ENCODE results near the gene RCAN2.

RCAN2 gene

DNA sequence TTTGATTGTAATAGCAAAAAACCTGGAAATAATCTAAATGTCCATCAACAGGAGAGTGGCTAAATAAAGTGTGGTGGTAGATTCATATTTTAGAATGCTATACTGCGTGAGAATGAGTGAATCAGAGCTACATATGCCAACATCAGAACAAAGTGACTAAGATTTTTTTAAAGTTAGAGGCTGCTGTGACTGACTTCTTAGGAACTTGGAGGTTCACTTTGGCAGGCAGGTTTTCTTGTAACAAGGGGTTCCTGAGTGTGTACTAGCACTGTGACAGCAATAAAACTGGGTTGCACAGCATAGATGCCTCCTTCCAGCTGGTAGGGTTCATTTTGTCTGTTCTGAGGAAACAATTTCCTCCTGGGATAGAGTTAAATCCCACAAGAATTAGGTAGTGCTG is 245.2 kb downstream of the RCAN2 start:
- H3K4me3 Mint-ChIP-seq, result no peak overlapping the region
- no peaks in the 10 kb centered on the region for H3K9me3 Mint-ChIP-seq (ENCODE audit: low read depth)
- H3K4me1 Mint-ChIP-seq (ENCODE audit: low read depth), result no peaks in the 10 kb centered on the region
- no peak overlapping the region for H3K27ac Mint-ChIP-seq
- peaks cover 5% of the 10 kb centered on the region for H3K27me3 Mint-ChIP-seq
- no peaks in the 10 kb centered on the region for H3K36me3 Mint-ChIP-seq

GRCh38 chr6:46244670-46245069 is 246.6 kb downstream of the RCAN2 start:
- Mint-ChIP-seq H3K36me3 (no peaks in the 10 kb centered on the region), H3K27me3 (peaks cover 4% of the 10 kb centered on the region), H3K4me3 (no peak overlapping the region), H3K9me3 (ENCODE audit: low read depth) (no peaks in the 10 kb centered on the region), H3K4me1 (ENCODE audit: low read depth) (no peaks in the 10 kb centered on the region), H3K27ac (no peak overlapping the region)

GRCh38 chr6:46243754-46244153 is 247.5 kb downstream of the RCAN2 start:
- Mint-ChIP-seq H3K36me3 (no peaks in the 10 kb centered on the region), H3K27me3 (peaks cover 6% of the 10 kb centered on the region), H3K27ac (no peak overlapping the region), H3K9me3 (ENCODE audit: low read depth) (no peaks in the 10 kb centered on the region), H3K4me1 (ENCODE audit: low read depth) (no peaks in the 10 kb centered on the region), H3K4me3 (no peak overlapping the region)

- no peak overlapping the region for H3K27ac Mint-ChIP-seq
- H3K9me3 Mint-ChIP-seq (ENCODE audit: low read depth), result no peaks in the 10 kb centered on the region
- H3K36me3 Mint-ChIP-seq, result no peaks in the 10 kb centered on the region
- H3K4me1 Mint-ChIP-seq (ENCODE audit: low read depth), result no peaks in the 10 kb centered on the region
- peaks cover 6% of the 10 kb centered on the region for H3K27me3 Mint-ChIP-seq
- H3K4me3 Mint-ChIP-seq, result no peak overlapping the region
Measured at GRCh38 chr6:46242921-46243320, 248.3 kb downstream of the RCAN2 start.

- no peaks in the 10 kb centered on the region for H3K36me3 Mint-ChIP-seq
- H3K27me3 Mint-ChIP-seq, result peaks cover 6% of the 10 kb centered on the region
- H3K4me3 Mint-ChIP-seq, result no peak overlapping the region
- no peak overlapping the region for H3K27ac Mint-ChIP-seq
- no peaks in the 10 kb centered on the region for H3K4me1 Mint-ChIP-seq (ENCODE audit: low read depth)
- no peaks in the 10 kb centered on the region for H3K9me3 Mint-ChIP-seq (ENCODE audit: low read depth)
Measured at GRCh38 chr6:46240866-46241565, 250.2 kb downstream of the RCAN2 start.

GRCh38 chr6:46236752-46237151 is 254.5 kb downstream of the RCAN2 start:
- Mint-ChIP-seq H3K27ac (no peak overlapping the region), H3K9me3 (ENCODE audit: low read depth) (no peaks in the 10 kb centered on the region), H3K36me3 (no peaks in the 10 kb centered on the region), H3K4me1 (ENCODE audit: low read depth) (no peaks in the 10 kb centered on the region), H3K4me3 (no peak overlapping the region), H3K27me3 (peaks cover 11% of the 10 kb centered on the region)

- Mint-ChIP-seq H3K36me3 (peaks cover 2% of the 10 kb centered on the region), H3K9me3 (ENCODE audit: low read depth) (no peaks in the 10 kb centered on the region), H3K27ac (no peak overlapping the region), H3K4me1 (ENCODE audit: low read depth) (no peaks in the 10 kb centered on the region), H3K4me3 (no peak overlapping the region), H3K27me3 (peaks cover 17% of the 10 kb centered on the region)
Measured at GRCh38 chr6:46235242-46235641, 256.0 kb downstream of the RCAN2 start.

GRCh38 chr6:46234700-46235099 is 256.5 kb downstream of the RCAN2 start:
- Mint-ChIP-seq H3K4me1 (ENCODE audit: low read depth) (no peaks in the 10 kb centered on the region), H3K36me3 (peaks cover 2% of the 10 kb centered on the region), H3K9me3 (ENCODE audit: low read depth) (no peaks in the 10 kb centered on the region), H3K27ac (no peak overlapping the region), H3K27me3 (peaks cover 16% of the 10 kb centered on the region), H3K4me3 (no peak overlapping the region)

GRCh38 chr6:46234156-46234556 is 257.1 kb downstream of the RCAN2 start:
- Mint-ChIP-seq H3K36me3 (peaks cover 2% of the 10 kb centered on the region), H3K4me3 (no peak overlapping the region), H3K9me3 (ENCODE audit: low read depth) (no peaks in the 10 kb centered on the region), H3K4me1 (ENCODE audit: low read depth) (no peaks in the 10 kb centered on the region), H3K27me3 (peaks cover 12% of the 10 kb centered on the region), H3K27ac (no peak overlapping the region)

DNA sequence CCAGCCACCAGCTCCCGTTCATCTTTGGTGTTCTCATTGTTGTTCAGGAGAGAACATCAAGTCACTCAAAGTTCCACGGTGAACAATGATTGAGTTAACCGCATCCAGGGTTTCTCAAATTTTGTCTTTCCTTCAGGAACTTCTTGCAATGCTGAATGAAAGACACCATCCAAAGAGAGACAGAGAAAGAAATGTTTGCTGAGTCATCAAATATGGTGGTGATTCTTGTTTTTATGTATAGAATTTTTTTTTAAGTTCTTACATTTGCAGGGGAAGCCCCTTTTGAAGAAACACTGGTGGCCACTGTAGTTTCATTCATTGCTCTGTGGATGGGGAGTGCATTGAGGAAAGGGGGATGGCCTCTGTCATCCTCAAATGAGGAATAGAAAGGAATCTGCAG is 258.1 kb downstream of the RCAN2 start:
- no peak overlapping the region for H3K27ac Mint-ChIP-seq
- H3K4me3 Mint-ChIP-seq, result no peak overlapping the region
- H3K36me3 Mint-ChIP-seq, result peaks cover 2% of the 10 kb centered on the region
- no peaks in the 10 kb centered on the region for H3K4me1 Mint-ChIP-seq (ENCODE audit: low read depth)
- no peaks in the 10 kb centered on the region for H3K9me3 Mint-ChIP-seq (ENCODE audit: low read depth)
- H3K27me3 Mint-ChIP-seq, result peaks cover 12% of the 10 kb centered on the region

DNA sequence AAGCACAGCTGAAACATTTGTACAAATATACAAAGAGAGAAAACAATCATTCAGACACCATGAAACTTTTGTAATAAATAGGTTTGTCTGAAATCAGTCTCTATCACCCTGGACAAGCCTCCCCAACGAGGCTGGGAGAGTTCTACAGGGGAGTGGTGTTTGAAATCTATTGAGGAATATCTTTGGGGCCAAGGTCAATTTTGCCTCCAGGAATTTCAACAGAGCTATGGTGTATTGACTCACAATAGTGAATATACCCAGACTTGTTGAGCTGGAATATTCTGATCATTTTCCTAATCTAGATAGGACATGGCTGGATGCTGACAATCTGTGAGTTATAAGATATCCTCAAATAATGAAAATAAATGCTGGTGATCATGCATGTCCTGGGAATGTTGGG is 269.0 kb downstream of the RCAN2 start:
- H3K9me3 Mint-ChIP-seq (ENCODE audit: low read depth), result no peaks in the 10 kb centered on the region
- H3K4me1 Mint-ChIP-seq (ENCODE audit: low read depth), result peaks cover 2% of the 10 kb centered on the region
- H3K4me3 Mint-ChIP-seq, result no peak overlapping the region
- H3K36me3 Mint-ChIP-seq, result no peaks in the 10 kb centered on the region
- H3K27me3 Mint-ChIP-seq, result peaks cover 2% of the 10 kb centered on the region
- no peak overlapping the region for H3K27ac Mint-ChIP-seq

GRCh38 chr6:46221222-46221793 is 269.9 kb downstream of the RCAN2 start:
- H3K36me3 Mint-ChIP-seq, result no peaks in the 10 kb centered on the region
- peaks cover 2% of the 10 kb centered on the region for H3K27me3 Mint-ChIP-seq
- H3K9me3 Mint-ChIP-seq (ENCODE audit: low read depth), result no peaks in the 10 kb centered on the region
- H3K4me3 Mint-ChIP-seq, result no peak overlapping the region
- peaks cover 2% of the 10 kb centered on the region for H3K4me1 Mint-ChIP-seq (ENCODE audit: low read depth)
- no peak overlapping the region for H3K27ac Mint-ChIP-seq

- Mint-ChIP-seq H3K9me3 (ENCODE audit: low read depth) (no peaks in the 10 kb centered on the region), H3K27ac (peak overlapping the region; percentile 81), H3K4me1 (ENCODE audit: low read depth) (peaks cover 2% of the 10 kb centered on the region), H3K36me3 (no peaks in the 10 kb centered on the region), H3K4me3 (no peak overlapping the region), H3K27me3 (peaks cover 2% of the 10 kb centered on the region)
Measured at GRCh38 chr6:46220352-46221221, 270.7 kb downstream of the RCAN2 start.

GRCh38 chr6:46219661-46220060 is 271.6 kb downstream of the RCAN2 start:
- Mint-ChIP-seq H3K9me3 (ENCODE audit: low read depth) (no peaks in the 10 kb centered on the region), H3K27ac (no peak overlapping the region), H3K4me3 (no peak overlapping the region), H3K4me1 (ENCODE audit: low read depth) (peaks cover 2% of the 10 kb centered on the region), H3K36me3 (no peaks in the 10 kb centered on the region), H3K27me3 (peaks cover 4% of the 10 kb centered on the region)

DNA sequence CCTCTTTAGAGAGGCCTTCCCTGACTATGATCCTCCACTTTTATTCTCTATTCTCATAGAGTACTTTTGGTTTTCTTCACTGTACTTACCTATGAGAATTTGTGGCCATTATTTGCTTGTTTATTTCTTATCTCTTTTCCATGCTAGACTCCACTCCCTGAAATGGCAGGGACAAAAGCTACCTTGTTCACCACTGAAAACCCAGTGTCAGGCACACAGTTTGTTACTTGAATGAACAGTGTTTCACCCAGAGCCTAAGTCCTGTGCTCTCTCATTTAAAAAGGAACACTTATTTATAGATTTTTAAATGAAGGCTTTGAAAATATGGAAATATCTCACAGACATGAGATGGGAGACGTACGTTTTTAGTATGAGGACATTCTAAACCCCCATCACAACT is 272.8 kb downstream of the RCAN2 start:
- H3K4me3 Mint-ChIP-seq, result no peak overlapping the region
- H3K27me3 Mint-ChIP-seq, result peaks cover 5% of the 10 kb centered on the region
- H3K4me1 Mint-ChIP-seq (ENCODE audit: low read depth), result peaks cover 2% of the 10 kb centered on the region
- no peak overlapping the region for H3K27ac Mint-ChIP-seq
- H3K36me3 Mint-ChIP-seq, result no peaks in the 10 kb centered on the region
- H3K9me3 Mint-ChIP-seq (ENCODE audit: low read depth), result no peaks in the 10 kb centered on the region

Measured in activated naive CD8-positive, alpha-beta T cell (primary cell).